Peyer's patch (tissue), 4 donors: ENCODE results near the gene HOXD1. TPM values are rescaled to one million over a fixed set of nuclear protein-coding genes. Genes with fewer than 3 reads are reported as not detected.

Experiments
- DNase-seq, 3 donors: peaks; one replicate each; pipeline ENCODE4 v3.0.0-alpha.2; 2017 to 2019
- H3K27ac ChIP-seq, 4 donors: fragments of 200-600 bp; sonication (generic); one replicate each; pipeline ENCODE4 v1.5.1; 2016 to 2019
- H3K27me3 ChIP-seq, 2 donors: fragments of 200-600 bp; sonication (generic); one replicate each; pipeline ENCODE4 v1.5.1; 2019
- H3K36me3 ChIP-seq, 3 donors: fragments of 200-600 bp; sonication (generic); one replicate each; pipeline ENCODE4 v1.5.1; 2016 to 2019
- H3K4me1 ChIP-seq, 4 donors: fragments of 200-600 bp; sonication (generic); one replicate each; pipeline ENCODE4 v1.5.1; 2016 to 2019
- H3K4me3 ChIP-seq, 4 donors: fragments of 200-600 bp; sonication (generic); 1 replicate in 3 of 4; 2 replicates in 1 of 4; pipeline ENCODE4 v1.5.1; 2016 to 2019; ENCODE audit warnings: mild to moderate bottlenecking in 1 of 4
- H3K9me3 ChIP-seq, 4 donors: fragments of 200-600 bp; sonication (generic); one replicate each; pipeline ENCODE4 v1.5.1; 2016 to 2019; ENCODE audit warnings: mild to moderate bottlenecking in 1 of 4
- CTCF ChIP-seq, 6 experiments: fragments of 450-650 bp in 4 of 6; fragments of 200-600 bp in 2 of 6; sonication (generic) in 1 of 6; IDR thresholded peaks; one replicate each; pipeline ENCODE4 v1.5.1; 2017 to 2019; ENCODE audit warnings: antibody characterized with exemption in 6 of 6, mild to moderate bottlenecking in 3 of 6, moderate library complexity in 1 of 6
- POLR2A ChIP-seq, 2 donors: fragments of 450-650 bp; IDR thresholded peaks; one replicate each; pipeline ENCODE4 v1.5.1; 2017; ENCODE audit warnings: antibody characterized with exemption in 2 of 2, mild to moderate bottlenecking in 2 of 2, moderate library complexity in 2 of 2
- total RNA-seq, 4 donors: library from RNA; depleted of rRNA; stranded (reverse); fragments of >200 nt; gene quantifications; one replicate each; pipeline ENCODE4 v1.1.0, GENCODE V29; 2016

HOXD1 gene
- total RNA-seq, 4 donors from 2014 or later: 2.5 to 11.5 (median 9.5) TPM

GRCh38 chr2:176171351-176172006 lies 17.0 kb upstream of the HOXD1 start:
- peak in 1 of 3 donors; percentile 43 for DNase-seq
- Histone ChIP-seq H3K27ac (no peak overlapping the region), H3K27me3 (no peaks in the 10 kb centered on the region)

GRCh38 chr2:176172007-176172894 lies 16.2 kb upstream of the HOXD1 start:
- DNase-seq: peak in 1 of 3 donors; percentile 30
- H3K36me3 ChIP-seq: no peaks in the 10 kb centered on the region
- TF ChIP-seq POLR2A (IDR thresholded peaks at IDR 0.05) (no peak), CTCF (IDR thresholded peaks at IDR 0.05) (no peak)
- H3K4me1 ChIP-seq: peaks cover 0 to 21% (median 0%) of the 10 kb centered on the region in 4 donors
- H3K4me3 ChIP-seq: no peak overlapping the region
- H3K27ac ChIP-seq: no peak overlapping the region
- H3K9me3 ChIP-seq: no peaks in the 10 kb centered on the region
- no peaks in the 10 kb centered on the region for H3K27me3 ChIP-seq

More at GRCh38 chr2:176171351-176172006, 17.0 kb upstream of the HOXD1 start:
- Histone ChIP-seq H3K4me3 (no peak overlapping the region), H3K36me3 (no peaks in the 10 kb centered on the region), H3K4me1 (peaks cover 0 to 21% (median 0%) of the 10 kb centered on the region in 4 donors), H3K9me3 (no peaks in the 10 kb centered on the region)
- TF ChIP-seq CTCF (IDR thresholded peaks at IDR 0.05): no peak
- no peak for TF ChIP-seq POLR2A (IDR thresholded peaks at IDR 0.05)

GRCh38 chr2:176172895-176173566 lies 15.4 kb upstream of the HOXD1 start:
- Histone ChIP-seq H3K9me3 (no peaks in the 10 kb centered on the region), H3K27me3 (no peaks in the 10 kb centered on the region), H3K4me3 (no peak overlapping the region), H3K4me1 (peaks cover 0 to 26% (median 0%) of the 10 kb centered on the region in 4 donors), H3K36me3 (no peaks in the 10 kb centered on the region), H3K27ac (no peak overlapping the region)
- TF ChIP-seq POLR2A (IDR thresholded peaks at IDR 0.05): no peak
- DNase-seq: no peak

GRCh38 chr2:176173567-176174381 lies 14.7 kb upstream of the HOXD1 start:
- H3K36me3 ChIP-seq: no peaks in the 10 kb centered on the region
- no peak overlapping the region for H3K27ac ChIP-seq
- H3K9me3 ChIP-seq: no peaks in the 10 kb centered on the region
- DNase-seq: no peak
- peak overlapping the region in 2 of 4 donors; percentile 32 to 37 for H3K4me3 ChIP-seq
- H3K4me1 ChIP-seq: peaks cover 0 to 27% (median 0%) of the 10 kb centered on the region in 4 donors
- TF ChIP-seq CTCF (IDR thresholded peaks at IDR 0.05): no peak
- no peak for TF ChIP-seq POLR2A (IDR thresholded peaks at IDR 0.05)
- H3K27me3 ChIP-seq: no peaks in the 10 kb centered on the region

- Histone ChIP-seq H3K27ac (peak overlapping the region in 2 of 4 donors; percentile 53 to 61), H3K36me3 (no peaks in the 10 kb centered on the region), H3K9me3 (no peaks in the 10 kb centered on the region), H3K27me3 (no peaks in the 10 kb centered on the region), H3K4me1 (peaks cover 0 to 27% (median 0%) of the 10 kb centered on the region in 4 donors), H3K4me3 (peak overlapping the region in 2 of 4 donors; percentile 32 to 37)
- TF ChIP-seq POLR2A (IDR thresholded peaks at IDR 0.05): no peak
- TF ChIP-seq CTCF (IDR thresholded peaks at IDR 0.05): no peak
- DNase-seq: no peak
Measured at GRCh38 chr2:176174382-176174823, 14.1 kb upstream of the HOXD1 start.
